CD4-positive, CD25-positive, alpha-beta regulatory T cell (primary cell): ENCODE measurements around the gene SEMA5B. TPM values are rescaled to one million over a fixed set of nuclear protein-coding genes. Genes with fewer than 3 reads are reported as not detected.

Experiments used
- ATAC-seq, 2 donors: fragments of 150-1000 bp; cut with Tn5 transposase; one replicate each; pipeline ENCODE4 v1.10.0; 2021; ENCODE audit warnings: low read depth in 2 of 2, moderate number of reproducible peaks in 2 of 2, moderate library complexity in 1 of 2
- DNase-seq, 3 donors: peaks; one replicate each; pipeline versions ENCODE4 v3.0.0 to v3.0.0-alpha.2; 2012 to 2022; ENCODE audit warnings: mixed read lengths in 1 of 3
- H3K27ac ChIP-seq: one replicate; pipeline ENCODE4 v1.7.0; 2013; ENCODE audit warnings: mild to moderate bottlenecking, low read length; ENCODE audit not compliant: insufficient read depth, poor library complexity, severe bottlenecking
- H3K27me3 ChIP-seq: one replicate; pipeline ENCODE4 v1.7.0; 2013; ENCODE audit warnings: low read length; ENCODE audit not compliant: control insufficient read depth, insufficient read depth
- H3K36me3 ChIP-seq: one replicate; pipeline ENCODE4 v1.7.0; 2013; ENCODE audit warnings: mild to moderate bottlenecking, low read length, moderate library complexity; ENCODE audit not compliant: control insufficient read depth, insufficient read depth
- H3K4me1 ChIP-seq: 2 replicates; pipeline ENCODE4 v1.7.0; 2013; ENCODE audit warnings: mild to moderate bottlenecking, low read length; ENCODE audit not compliant: insufficient read depth, control insufficient read depth, poor library complexity, severe bottlenecking
- H3K4me3 ChIP-seq: one replicate; pipeline ENCODE4 v1.7.0; 2013; ENCODE audit warnings: low read depth, mild to moderate bottlenecking, low read length, moderate library complexity
- H3K9me3 ChIP-seq, 2 experiments: 1 replicate in 1 of 2; 2 replicates in 1 of 2; pipeline ENCODE4 v1.7.0; 2013; ENCODE audit warnings: low read length in 2 of 2, mild to moderate bottlenecking in 1 of 2, moderate library complexity in 1 of 2; ENCODE audit not compliant: control insufficient read depth in 2 of 2
- H3K27ac Mint-ChIP-seq, 3 donors: one replicate each; pipeline ENCODE4 v1.8.0; 2020 to 2022; ENCODE audit warnings: mild to moderate bottlenecking in 3 of 3, mixed read lengths in 3 of 3, moderate library complexity in 2 of 3
- H3K27me3 Mint-ChIP-seq: one replicate; pipeline ENCODE4 v1.8.0; 2022; ENCODE audit warnings: mild to moderate bottlenecking, mixed read lengths
- H3K36me3 Mint-ChIP-seq: one replicate; pipeline ENCODE4 v1.8.0; 2020; ENCODE audit warnings: mixed read lengths
- H3K4me1 Mint-ChIP-seq, 4 donors: one replicate each; pipeline ENCODE4 v1.8.0; 2020 to 2022; ENCODE audit warnings: mixed read lengths in 4 of 4, mild to moderate bottlenecking in 1 of 4
- H3K4me3 Mint-ChIP-seq, 4 donors: one replicate each; pipeline ENCODE4 v1.8.0; 2020 to 2022; ENCODE audit warnings: mild to moderate bottlenecking in 4 of 4, mixed read lengths in 4 of 4, moderate library complexity in 3 of 4
- H3K9me3 Mint-ChIP-seq, 7 donors: one replicate each; pipeline ENCODE4 v1.8.0; 2020 to 2022; ENCODE audit warnings: mixed read lengths in 7 of 7, mild to moderate bottlenecking in 3 of 7, moderate library complexity in 2 of 7
- polyA plus RNA-seq, 4 donors: library from polyadenylated mRNA; unstranded; fragments of 300-500 nt; fragmentation: Illumina TruSeq; gene quantifications; one replicate each; pipeline ENCODE4 v1.2.3, GENCODE V29; 2021
- total RNA-seq: library from RNA; stranded (reverse); gene quantifications from one replicate; pipeline ENCODE4 v1.2.3, GENCODE V29; 2022

SEMA5B gene
- total and polyA plus RNA-seq, 5 donors from 2014 or later, result 0.50 TPM; not detected in 4

DNA sequence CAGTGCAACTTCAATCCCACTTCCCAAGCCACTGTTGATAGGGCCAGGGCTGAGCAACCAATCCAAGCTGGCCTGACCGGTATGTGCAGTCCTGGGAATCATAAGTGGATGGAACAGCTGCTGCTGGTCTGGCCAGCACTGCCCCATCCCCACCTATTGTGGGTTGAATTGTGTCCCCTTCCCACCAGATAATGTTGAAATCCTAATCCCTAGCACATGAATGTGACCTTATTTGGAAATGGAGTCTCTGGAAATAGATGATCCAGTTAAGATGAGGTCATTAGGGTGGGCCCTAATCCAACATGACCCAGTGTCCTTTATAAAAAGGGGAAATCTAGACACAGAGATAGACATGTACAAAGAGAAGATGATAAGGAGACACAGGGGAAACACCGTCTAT, 25.5 kb upstream of the SEMA5B start:
- H3K27me3 ChIP-seq, result peaks cover 3% of the 10 kb centered on the region
- no peak for ATAC-seq
- no peaks in the 10 kb centered on the region for H3K9me3 ChIP-seq
- no peaks in the 10 kb centered on the region for H3K36me3 Mint-ChIP-seq
- no peaks in the 10 kb centered on the region for H3K4me1 Mint-ChIP-seq
- no peak overlapping the region for H3K4me3 Mint-ChIP-seq
- H3K27ac Mint-ChIP-seq, result no peak overlapping the region
- no peaks in the 10 kb centered on the region for H3K4me1 ChIP-seq
- no peaks in the 10 kb centered on the region for H3K36me3 ChIP-seq
- no peak overlapping the region for H3K4me3 ChIP-seq
- H3K27ac ChIP-seq, result no peak overlapping the region
- H3K27me3 Mint-ChIP-seq, result peaks cover 38% of the 10 kb centered on the region
- DNase-seq, result no peak
- peaks cover 0 to 3% (median 0%) of the 10 kb centered on the region in 7 donors for H3K9me3 Mint-ChIP-seq

DNA sequence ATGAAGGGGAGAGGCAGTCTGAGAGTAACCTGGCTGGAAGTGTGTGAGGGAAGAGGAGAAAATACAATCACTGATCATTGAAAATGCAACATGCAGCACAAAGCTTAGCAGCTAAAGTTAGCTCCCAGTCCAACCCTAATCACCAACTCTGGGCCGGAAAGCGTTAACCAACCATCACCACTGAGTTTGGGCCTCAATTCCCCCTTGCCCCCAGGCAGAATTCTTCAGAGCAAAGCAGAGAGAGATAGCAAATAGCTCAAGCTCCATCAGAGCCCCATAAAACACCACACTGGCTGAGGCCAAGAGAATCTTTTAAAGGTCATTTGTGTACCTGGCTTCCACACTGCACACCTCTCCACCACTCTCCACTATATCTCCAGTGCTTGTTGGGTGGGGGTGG, 23.1 kb upstream of the SEMA5B start:
- Mint-ChIP-seq H3K9me3 (peaks cover 0 to 3% (median 0%) of the 10 kb centered on the region in 7 donors), H3K27me3 (peaks cover 43% of the 10 kb centered on the region), H3K27ac (no peak overlapping the region), H3K36me3 (no peaks in the 10 kb centered on the region), H3K4me3 (no peak overlapping the region), H3K4me1 (peaks cover 0 to 1% (median 0%) of the 10 kb centered on the region in 4 donors)
- ATAC-seq (no peak), DNase-seq (no peak)
- Histone ChIP-seq H3K4me3 (no peak overlapping the region), H3K9me3 (no peaks in the 10 kb centered on the region), H3K27me3 (peaks cover 3% of the 10 kb centered on the region), H3K36me3 (no peaks in the 10 kb centered on the region), H3K27ac (no peak overlapping the region), H3K4me1 (no peaks in the 10 kb centered on the region)

DNA sequence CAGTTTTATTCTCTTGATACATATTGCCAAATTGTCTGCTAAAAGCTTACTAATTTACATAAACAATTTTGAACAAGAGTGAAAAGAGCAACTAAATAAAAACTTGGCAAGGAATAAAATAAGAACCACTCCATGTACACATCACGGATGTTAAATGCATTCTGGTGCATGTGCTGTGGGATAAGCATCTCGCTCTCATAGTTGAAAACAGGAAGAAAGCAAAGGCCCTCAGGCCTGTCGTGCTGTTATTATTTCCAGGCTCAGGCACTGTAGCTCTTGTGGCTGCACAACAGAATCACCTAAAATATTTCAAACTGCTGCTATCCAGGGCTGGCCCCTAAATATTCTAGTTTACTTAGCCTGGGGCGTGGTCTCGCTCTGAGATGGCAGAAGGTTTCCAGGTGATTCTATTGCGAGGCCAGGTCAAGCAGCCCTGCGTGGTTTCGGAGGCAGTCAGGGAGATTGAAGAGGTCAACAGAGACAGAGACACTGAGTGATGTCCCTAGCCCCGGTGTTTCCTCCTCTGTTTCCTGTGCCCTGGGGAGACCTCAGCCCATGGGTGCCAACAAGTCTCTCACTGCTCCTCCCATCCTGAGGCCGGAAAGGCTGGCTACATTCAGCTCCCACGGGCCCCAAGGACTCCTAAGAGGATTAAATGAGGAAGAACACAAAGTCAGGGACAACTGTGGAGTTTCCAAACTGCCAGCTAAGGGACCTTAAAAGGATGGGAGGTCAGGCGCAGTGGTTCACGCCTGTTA, 21.1 kb upstream of the SEMA5B start:
- peaks cover 37% of the 10 kb centered on the region for H3K27me3 Mint-ChIP-seq
- Histone ChIP-seq H3K9me3 (no peaks in the 10 kb centered on the region), H3K36me3 (no peaks in the 10 kb centered on the region), H3K27ac (no peak overlapping the region), H3K4me1 (no peaks in the 10 kb centered on the region), H3K4me3 (no peak overlapping the region), H3K27me3 (peaks cover 5% of the 10 kb centered on the region)
- no peak for ATAC-seq
- H3K4me3 Mint-ChIP-seq, result no peak overlapping the region
- DNase-seq, result no peak
- H3K9me3 Mint-ChIP-seq, result no peaks in the 10 kb centered on the region
- H3K27ac Mint-ChIP-seq, result no peak overlapping the region
- peaks cover 0 to 1% (median 0%) of the 10 kb centered on the region in 4 donors for H3K4me1 Mint-ChIP-seq
- H3K36me3 Mint-ChIP-seq, result no peaks in the 10 kb centered on the region

DNA sequence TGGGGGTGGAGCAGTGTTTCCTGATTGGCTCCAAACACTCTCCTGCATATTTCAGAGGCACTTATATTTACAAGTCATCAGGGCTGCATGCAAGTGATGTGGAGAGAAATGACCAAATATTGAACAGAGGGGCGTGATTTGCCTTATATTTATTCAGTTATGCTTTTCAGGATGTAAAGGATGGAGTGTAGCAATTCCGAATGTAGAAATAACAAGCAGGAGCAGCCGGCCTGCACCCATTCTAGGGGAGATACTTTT, 19.4 kb upstream of the SEMA5B start:
- ATAC-seq, result no peak
- Histone ChIP-seq H3K27ac (no peak overlapping the region), H3K27me3 (peaks cover 7% of the 10 kb centered on the region), H3K36me3 (no peaks in the 10 kb centered on the region), H3K4me1 (no peaks in the 10 kb centered on the region), H3K4me3 (no peak overlapping the region), H3K9me3 (no peaks in the 10 kb centered on the region)
- Mint-ChIP-seq H3K27me3 (peaks cover 36% of the 10 kb centered on the region), H3K36me3 (no peaks in the 10 kb centered on the region), H3K9me3 (no peaks in the 10 kb centered on the region), H3K4me3 (no peak overlapping the region), H3K27ac (no peak overlapping the region), H3K4me1 (peaks cover 0 to 1% (median 0%) of the 10 kb centered on the region in 4 donors)
- DNase-seq, result no peak

DNA sequence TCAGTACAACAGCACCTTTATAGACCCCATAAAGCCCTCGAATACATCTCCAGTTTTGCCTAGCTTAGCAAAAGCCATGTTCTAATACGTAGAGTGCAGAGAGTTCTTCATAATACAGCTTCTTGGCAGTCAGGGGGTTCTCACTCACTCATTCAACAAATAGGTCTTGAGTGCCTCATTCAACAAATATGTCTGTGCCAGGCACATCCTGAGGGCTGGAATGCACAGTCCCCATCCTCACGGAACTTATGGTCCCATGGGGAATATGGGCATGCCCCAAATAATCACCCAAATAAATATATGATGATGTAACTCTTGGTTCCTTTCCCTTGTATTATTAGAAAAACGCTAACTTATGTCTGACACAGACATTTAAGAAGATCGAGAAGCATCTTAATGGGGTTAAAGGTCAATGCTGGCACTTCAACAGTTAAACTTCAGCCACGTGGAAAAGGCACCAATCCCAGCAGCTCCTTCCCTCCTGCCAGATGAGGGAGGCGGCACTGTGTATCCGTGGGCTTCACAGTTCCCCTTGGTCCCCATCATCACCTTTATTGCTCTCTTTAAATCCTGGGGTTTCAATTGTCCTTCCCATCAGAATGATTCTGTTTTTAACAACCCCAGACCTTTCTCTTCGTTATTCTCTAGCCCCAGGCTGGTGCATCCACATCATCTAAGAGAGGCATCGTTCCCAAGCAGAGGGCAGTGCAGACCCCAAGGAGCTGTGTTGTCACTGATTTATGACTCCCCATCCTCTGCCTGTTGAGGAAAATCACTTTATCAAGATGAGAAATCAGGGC, 18.9 kb upstream of the SEMA5B start:
- peaks cover 36% of the 10 kb centered on the region for H3K27me3 Mint-ChIP-seq
- no peaks in the 10 kb centered on the region for H3K36me3 ChIP-seq
- H3K36me3 Mint-ChIP-seq, result no peaks in the 10 kb centered on the region
- no peak overlapping the region for H3K27ac ChIP-seq
- H3K9me3 ChIP-seq, result no peaks in the 10 kb centered on the region
- peaks cover 0 to 1% (median 0%) of the 10 kb centered on the region in 4 donors for H3K4me1 Mint-ChIP-seq
- peaks cover 9% of the 10 kb centered on the region for H3K27me3 ChIP-seq
- H3K9me3 Mint-ChIP-seq, result no peaks in the 10 kb centered on the region
- ATAC-seq (no peak), DNase-seq (no peak)
- H3K4me3 ChIP-seq, result no peak overlapping the region
- H3K4me3 Mint-ChIP-seq, result no peak overlapping the region
- H3K27ac Mint-ChIP-seq, result no peak overlapping the region
- no peaks in the 10 kb centered on the region for H3K4me1 ChIP-seq

DNA sequence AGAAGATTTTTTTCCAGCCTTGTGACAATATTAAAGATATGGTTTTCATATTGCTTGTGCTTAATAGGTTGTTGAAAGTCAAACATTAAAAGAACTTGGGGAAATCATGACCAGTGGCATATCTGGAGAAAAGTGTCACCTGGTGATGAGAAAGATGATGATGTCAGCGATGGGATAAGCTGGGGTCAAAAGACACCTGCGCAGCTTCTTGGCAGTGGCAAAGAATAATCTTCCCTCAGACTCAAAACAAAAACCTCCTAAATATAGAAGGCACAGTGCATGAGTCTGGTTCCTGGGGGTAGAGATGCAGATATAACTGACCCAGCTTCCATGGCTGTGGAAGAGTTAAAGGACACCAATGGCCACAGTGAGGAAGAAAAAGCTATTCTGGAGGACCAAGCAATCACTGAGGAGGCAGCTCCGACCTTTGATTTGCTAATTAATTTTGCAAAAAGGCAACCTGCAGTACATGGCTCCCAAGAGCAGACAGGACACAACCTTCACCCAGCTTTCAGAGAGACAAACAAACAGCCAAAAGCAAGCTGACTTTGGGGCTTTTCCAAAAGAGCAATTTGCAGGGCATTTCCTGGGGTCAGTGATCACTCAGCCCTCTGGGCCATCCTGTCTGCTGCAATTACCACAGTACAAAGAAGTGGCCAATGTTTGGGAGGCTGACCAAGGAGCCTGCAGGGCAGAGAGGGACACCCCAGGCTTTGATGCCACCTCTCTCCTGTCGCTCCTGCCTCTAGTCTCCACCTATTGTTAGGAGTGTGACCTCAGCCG, 17.6 kb upstream of the SEMA5B start:
- Histone ChIP-seq H3K27me3 (peaks cover 9% of the 10 kb centered on the region), H3K27ac (no peak overlapping the region), H3K9me3 (no peaks in the 10 kb centered on the region), H3K4me3 (no peak overlapping the region), H3K36me3 (no peaks in the 10 kb centered on the region), H3K4me1 (no peaks in the 10 kb centered on the region)
- H3K4me3 Mint-ChIP-seq, result no peak overlapping the region
- ATAC-seq, result no peak
- H3K27me3 Mint-ChIP-seq, result peaks cover 41% of the 10 kb centered on the region
- no peaks in the 10 kb centered on the region for H3K36me3 Mint-ChIP-seq
- peaks cover 0 to 1% (median 0%) of the 10 kb centered on the region in 7 donors for H3K9me3 Mint-ChIP-seq
- no peak for DNase-seq
- peaks cover 0 to 1% (median 0%) of the 10 kb centered on the region in 4 donors for H3K4me1 Mint-ChIP-seq
- no peak overlapping the region for H3K27ac Mint-ChIP-seq

DNA sequence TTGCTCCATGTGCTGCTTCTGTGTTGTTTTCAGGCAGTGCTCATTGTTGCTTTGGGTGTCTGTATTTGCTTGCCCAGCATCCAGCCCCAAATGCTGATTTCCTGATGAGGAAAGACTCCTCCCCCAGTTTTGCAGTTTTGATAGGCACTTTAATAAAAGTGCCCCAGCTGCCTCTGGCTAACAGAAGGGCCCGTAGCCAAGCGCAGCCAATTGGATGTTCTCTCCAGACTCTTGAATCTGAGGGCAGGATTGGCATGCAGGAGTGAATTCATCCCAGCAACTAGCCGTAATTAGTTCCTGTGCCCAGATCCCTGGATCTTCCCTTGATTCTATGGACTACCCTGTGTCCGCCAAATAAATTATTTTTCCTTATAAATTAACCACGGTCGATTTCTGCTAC, 14.8 kb upstream of the SEMA5B start:
- Mint-ChIP-seq H3K9me3 (peaks cover 0 to 1% (median 0%) of the 10 kb centered on the region in 7 donors), H3K4me1 (peaks cover 0 to 1% (median 0%) of the 10 kb centered on the region in 4 donors), H3K27me3 (peaks cover 32% of the 10 kb centered on the region), H3K27ac (no peak overlapping the region), H3K4me3 (no peak overlapping the region), H3K36me3 (no peaks in the 10 kb centered on the region)
- Histone ChIP-seq H3K4me3 (no peak overlapping the region), H3K36me3 (no peaks in the 10 kb centered on the region), H3K4me1 (no peaks in the 10 kb centered on the region), H3K9me3 (no peaks in the 10 kb centered on the region), H3K27ac (no peak overlapping the region), H3K27me3 (peaks cover 14% of the 10 kb centered on the region)
- DNase-seq (no peak), ATAC-seq (no peak)
